Measurements from ENCODE around the gene MAP4K4.

Gene MAP4K4

GRCh38 chr2:101812226-101812625, 114.7 kb downstream of the MAP4K4 start:
- DNase-seq (ENCODE audit: low read depth in 2 of 3, low spot score in 1 of 3), result no peak

GRCh38 chr2:101814752-101815151, 117.2 kb downstream of the MAP4K4 start:
- no peak for DNase-seq (ENCODE audit: low read depth in 2 of 3, low spot score in 1 of 3)

DNA sequence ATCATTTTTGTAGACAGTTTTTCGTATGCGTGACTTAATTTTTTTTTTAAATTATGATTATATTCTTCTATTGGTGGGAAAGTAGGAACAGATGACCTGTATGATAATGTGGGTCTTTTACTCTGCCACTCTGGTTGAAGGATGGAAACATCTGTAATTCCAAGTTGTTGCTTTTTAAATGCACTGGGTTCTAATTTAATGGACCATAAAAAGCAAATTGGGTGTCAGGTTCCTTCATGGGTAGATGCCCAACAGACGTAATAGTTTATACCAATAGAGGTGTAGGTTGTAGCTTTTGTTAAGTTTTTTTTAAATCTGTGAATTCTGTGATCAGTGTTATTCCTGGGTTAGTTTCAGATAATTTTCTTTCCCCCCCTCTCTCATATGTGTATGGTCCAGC, 117.6 kb downstream of the MAP4K4 start:
- DNase-seq (ENCODE audit: low read depth in 2 of 3, low spot score in 1 of 3), result no peak

- no peak for DNase-seq (ENCODE audit: low read depth in 2 of 3, low spot score in 1 of 3)
Measured at GRCh38 chr2:101815739-101816391, 118.4 kb downstream of the MAP4K4 start.

GRCh38 chr2:101816598-101816997, 119.1 kb downstream of the MAP4K4 start:
- DNase-seq (ENCODE audit: low read depth in 2 of 3, low spot score in 1 of 3), result no peak

- DNase-seq (ENCODE audit: low read depth in 2 of 3, low spot score in 1 of 3), result no peak
Measured at GRCh38 chr2:101817481-101817880, 120.0 kb downstream of the MAP4K4 start.

DNA sequence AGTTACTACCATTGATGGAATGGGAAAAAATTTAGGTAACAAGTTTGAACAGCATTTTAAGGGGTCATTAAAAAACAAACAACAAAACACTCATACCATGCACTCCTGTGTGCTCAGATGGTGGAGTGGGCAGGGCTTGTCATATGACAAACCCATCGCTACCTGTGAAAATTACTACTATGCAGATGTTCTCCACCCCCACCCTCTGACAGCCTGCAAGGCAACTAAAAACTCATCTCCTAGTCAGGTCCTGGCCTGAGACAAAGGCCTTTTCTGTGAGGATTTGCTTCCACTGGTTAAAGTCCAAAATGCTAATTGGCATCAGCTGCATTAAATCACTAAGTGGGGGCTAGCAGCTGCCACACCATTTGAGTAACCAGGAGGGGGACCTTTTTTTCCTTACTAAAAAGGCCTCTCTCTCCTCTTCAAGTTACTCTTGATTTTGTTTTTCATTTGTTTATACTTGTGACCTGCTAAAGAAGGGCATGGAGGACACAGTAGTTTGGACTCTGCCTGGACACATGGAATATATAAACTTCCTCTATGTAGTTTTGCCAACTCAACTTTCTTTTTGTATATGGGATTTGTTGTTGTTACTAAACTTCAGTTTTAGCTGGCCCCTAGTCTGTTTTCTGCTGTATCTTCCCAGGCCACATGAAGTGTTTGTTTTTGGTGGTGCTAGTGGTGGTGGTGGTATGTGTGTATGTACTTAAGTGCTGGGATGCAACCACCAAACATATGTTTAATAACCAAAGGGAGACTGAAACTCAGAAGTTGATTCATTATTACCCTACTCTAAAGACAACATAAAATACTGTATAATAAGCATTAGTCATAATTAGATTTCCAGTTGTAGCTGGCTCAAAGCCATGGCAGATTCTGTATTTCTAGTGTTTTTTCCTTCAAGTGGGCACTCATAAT, 121.3 kb downstream of the MAP4K4 start:
- no peak for DNase-seq (ENCODE audit: low read depth in 2 of 3, low spot score in 1 of 3)

DNA sequence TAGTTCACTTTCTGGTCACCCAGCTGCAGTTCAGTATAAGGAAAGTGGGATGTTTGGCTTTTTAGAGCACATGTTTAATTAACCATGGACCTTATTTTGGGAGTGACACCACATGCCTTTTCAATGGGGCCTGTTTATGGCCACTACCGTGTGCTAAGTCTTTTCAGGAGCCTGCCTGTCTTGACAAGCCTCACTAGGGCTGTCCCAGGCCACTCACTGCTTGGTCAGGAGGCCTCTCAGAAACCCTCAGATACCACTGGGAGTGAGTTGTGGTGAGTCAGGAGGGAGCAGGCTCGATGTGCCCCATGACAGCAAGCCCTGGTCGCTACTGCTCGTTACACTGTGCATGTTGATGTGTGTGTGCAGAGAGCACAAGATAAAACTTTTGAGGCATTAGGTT, 123.0 kb downstream of the MAP4K4 start:
- DNase-seq (ENCODE audit: low read depth in 2 of 3, low spot score in 1 of 3), result peak in 2 of 3 donors; percentile 15 to 16

GRCh38 chr2:101821059-101821805, 123.7 kb downstream of the MAP4K4 start:
- DNase-seq (ENCODE audit: low read depth in 2 of 3, low spot score in 1 of 3), result no peak

DNA sequence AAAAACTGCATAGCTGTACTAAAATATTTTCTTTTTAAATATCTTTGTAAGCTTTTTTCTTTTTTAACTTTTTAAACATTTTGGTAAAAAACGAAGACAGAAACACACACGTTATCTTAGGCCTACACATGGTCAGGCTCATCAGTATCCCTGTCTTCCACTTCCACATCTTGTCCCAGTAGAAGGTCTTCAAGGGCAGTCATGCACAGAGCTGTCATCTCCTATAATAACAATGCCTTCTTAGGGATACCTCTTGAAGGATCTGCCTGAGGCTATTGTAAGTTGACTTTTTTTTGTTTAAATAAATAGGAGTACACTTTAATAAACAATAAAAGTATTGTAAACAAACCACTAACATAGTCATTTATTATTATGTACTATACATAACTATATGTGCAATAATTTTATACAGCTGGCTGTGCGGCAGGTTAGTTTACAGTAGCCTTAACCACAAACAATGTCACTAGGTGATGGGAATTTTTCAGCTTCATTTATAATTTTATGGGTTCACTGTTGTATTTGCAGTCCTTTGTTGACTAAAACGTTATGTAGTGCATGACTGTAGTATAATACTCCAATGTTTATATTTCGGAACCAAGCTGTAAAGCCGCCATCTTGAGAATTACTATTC, 124.4 kb downstream of the MAP4K4 start:
- no peak for DNase-seq (ENCODE audit: low read depth in 2 of 3, low spot score in 1 of 3)

GRCh38 chr2:101823347-101823791, 125.9 kb downstream of the MAP4K4 start:
- DNase-seq (ENCODE audit: low read depth in 2 of 3, low spot score in 1 of 3), result peak; percentile 51 to 66 (median 51)

DNA sequence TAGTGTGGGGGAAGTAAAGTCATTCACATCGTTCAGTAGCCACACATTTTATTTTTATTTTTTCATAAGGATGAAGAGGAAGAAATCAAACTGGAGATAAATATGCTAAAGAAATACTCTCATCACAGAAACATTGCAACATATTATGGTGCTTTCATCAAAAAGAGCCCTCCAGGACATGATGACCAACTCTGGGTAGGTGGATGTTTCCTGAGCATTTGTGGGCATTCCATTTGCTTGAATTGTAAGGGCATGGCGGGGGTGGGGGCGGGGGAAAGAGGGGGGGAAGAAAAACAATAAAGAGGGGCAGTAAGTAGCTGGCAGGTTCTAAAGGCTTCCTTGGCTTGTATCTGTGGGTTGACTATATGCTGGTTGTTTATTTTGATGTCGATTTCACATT, 126.4 kb downstream of the MAP4K4 start:
- DNase-seq (ENCODE audit: low read depth in 2 of 3, low spot score in 1 of 3), result no peak

GRCh38 chr2:101826716-101827115, 129.2 kb downstream of the MAP4K4 start:
- no peak for DNase-seq (ENCODE audit: low read depth in 2 of 3, low spot score in 1 of 3)

GRCh38 chr2:101827246-101827645, 129.7 kb downstream of the MAP4K4 start:
- no peak for DNase-seq (ENCODE audit: low read depth in 2 of 3, low spot score in 1 of 3)

GRCh38 chr2:101828257-101828656, 130.8 kb downstream of the MAP4K4 start:
- no peak for DNase-seq (ENCODE audit: low read depth in 2 of 3, low spot score in 1 of 3)

DNA sequence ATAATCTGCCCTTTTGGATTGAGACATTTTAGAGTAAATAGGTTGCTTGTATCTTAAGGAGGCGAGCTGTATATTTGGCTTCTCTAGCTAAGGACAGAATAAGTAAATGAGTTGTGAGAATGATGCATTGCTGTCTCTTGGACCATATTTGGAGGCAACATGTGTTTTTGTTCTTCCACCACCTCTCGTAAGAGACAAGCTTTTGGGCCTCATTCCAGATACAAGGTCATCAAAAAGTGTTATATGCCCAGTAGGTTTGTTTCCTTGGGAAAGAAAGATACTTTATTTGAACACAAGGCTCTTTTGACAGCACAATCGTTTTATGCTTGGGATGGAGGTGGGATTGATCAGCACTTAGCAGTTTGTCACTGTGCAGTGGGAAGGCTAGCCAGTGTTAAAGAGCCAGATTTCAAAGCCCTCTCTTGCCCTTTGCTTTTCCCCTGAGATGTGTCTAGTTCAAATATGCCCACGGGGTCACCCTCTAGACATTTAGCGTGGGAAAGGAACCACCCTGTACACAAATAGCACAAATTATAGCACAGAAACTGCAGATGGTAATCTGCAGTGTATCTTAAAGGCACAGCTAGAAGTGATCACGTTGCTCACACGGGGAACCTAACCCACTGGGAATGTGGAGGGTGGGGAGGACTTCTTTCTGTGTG, 131.3 kb downstream of the MAP4K4 start:
- no peak for DNase-seq (ENCODE audit: low read depth in 2 of 3, low spot score in 1 of 3)

DNA sequence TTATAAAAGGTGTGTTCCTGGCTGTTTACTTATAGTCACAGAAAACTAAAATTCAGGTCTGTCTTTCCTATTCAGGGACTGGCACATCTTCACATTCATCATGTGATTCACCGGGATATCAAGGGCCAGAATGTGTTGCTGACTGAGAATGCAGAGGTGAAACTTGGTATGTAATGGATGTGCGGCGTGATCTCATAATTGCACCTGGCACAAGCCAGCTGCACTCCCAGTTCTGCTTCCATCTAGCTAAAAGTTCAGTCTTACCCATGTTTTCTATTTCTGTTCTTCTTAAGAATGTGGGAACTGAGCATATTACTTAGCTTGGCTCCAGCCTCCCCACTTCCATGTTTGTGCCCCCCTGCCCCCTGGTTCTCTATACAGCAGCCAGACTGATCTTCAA, 131.9 kb downstream of the MAP4K4 start:
- DNase-seq (ENCODE audit: low read depth in 2 of 3, low spot score in 1 of 3), result no peak

DNA sequence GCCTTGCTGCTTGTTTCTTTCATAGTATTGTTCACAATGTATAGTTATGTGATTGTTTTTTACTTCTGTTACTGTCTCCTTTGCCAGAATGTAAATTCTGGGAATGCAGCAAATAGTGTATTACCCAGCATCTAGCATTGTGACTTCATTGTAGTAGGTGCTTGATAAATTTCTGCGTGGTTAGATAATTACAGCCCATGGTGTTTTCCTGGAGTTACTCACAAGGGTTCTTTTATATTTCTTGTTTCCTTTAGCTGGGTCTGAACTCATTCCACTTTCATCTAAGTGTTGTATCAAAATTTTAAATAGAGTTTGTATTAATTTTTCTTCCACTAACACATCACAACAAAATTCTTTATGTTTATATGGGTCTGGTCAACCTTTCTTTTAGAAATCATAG, 132.6 kb downstream of the MAP4K4 start:
- DNase-seq (ENCODE audit: low read depth in 2 of 3, low spot score in 1 of 3), result no peak

DNA sequence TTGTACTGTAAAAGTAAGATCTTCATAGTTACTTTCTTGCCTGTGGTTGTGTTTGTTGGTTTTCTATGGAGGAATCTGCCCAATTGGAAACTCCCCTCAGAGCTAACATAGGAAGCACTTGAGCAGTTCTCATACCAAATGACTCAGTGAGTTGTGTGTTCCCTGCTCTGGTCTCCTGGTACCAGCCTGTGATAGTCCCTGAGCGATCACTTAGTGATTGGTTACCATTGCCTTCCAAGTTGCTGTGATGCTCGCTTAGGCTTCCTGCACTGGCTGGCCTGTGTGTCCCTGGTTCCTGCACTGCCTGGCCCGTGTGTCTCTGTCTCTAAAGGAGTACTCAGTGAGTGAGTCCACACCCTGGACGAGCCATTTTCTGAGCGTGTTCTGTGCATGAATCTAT, 133.0 kb downstream of the MAP4K4 start:
- DNase-seq (ENCODE audit: low read depth in 2 of 3, low spot score in 1 of 3), result peak in 1 of 3 donors; percentile 8

DNA sequence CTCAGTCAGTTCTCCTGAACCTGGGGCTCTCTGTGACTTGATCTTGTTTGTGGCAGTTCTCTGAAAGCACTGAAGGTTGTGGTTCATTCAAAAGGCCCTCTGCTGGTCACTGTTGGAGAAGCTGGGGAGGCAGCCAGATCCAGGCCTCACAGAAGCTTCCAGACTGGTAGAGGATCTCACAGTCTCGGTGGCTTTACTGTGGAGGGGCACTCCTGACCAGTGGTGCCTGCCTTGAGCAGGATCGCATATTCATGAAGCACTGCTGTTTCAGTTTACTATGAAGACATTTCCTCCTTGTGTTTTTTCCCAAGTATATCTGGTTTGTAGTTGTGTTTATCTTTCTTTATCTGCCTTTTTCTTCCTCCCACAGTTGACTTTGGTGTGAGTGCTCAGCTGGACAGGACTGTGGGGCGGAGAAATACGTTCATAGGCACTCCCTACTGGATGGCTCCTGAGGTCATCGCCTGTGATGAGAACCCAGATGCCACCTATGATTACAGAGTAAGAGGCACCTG, 133.9 kb downstream of the MAP4K4 start:
- DNase-seq (ENCODE audit: low read depth in 2 of 3, low spot score in 1 of 3), result peak; percentile 41 to 59 (median 48)

All from stimulated activated CD4-positive, alpha-beta T cell treated with anti-CD3 and anti-CD28 coated beads, Interleukin-12 subunit alpha, Interleukin-12 subunit beta, amount 100 ng/mL, for 48 hours (primary cell).